ENCODE results near the gene ADAM19. TPM values are rescaled to one million over a fixed set of nuclear protein-coding genes. Genes with fewer than 3 reads are reported as not detected.

Gene ADAM19
- total and polyA plus RNA-seq, 2 of the 4 experiments (the other 2 are of a cell fraction), result 35.5 to 49.2 TPM

DNA sequence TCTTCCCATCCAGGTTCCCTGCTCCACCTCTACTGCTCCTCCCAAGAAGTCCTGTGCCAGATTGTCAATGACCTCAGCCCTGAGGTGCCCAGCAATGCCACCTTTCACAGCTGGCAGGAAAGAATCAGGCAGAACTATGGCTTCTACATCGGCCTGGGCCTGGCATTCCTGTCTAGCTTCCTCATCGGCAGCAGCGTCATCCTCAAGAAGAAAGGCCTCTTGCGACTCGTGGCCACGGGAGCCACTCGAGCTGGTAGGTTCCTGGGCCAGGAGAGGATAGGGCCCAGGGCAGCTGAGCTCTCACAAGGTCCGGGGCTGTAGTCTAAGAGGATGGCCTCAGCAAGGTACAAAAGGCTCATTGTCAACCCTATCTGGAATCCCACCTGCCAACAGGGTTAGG lies 112.5 kb downstream of the ADAM19 start:
- Histone ChIP-seq H3K18ac (ENCODE audit: low read depth, low read length) (no peak overlapping the region), H2BK15ac (ENCODE audit: low read depth, low read length) (no peak overlapping the region), H3K79me1 (ENCODE audit: low read depth in 1 of 2, low read length in 2 of 2) (no peaks in the 10 kb centered on the region), H3K4me3 (ENCODE audit: insufficient read depth, low read depth, low read length) (no peak overlapping the region), H3K9ac (ENCODE audit: low read depth, low read length) (no peak overlapping the region), H3K23ac (ENCODE audit: low read depth, low read length) (no peak overlapping the region), H2AFZ (replicated peaks; ENCODE audit: low read length, poor library complexity) (no peak overlapping the region), H3K56ac (ENCODE audit: extremely low read depth, insufficient read depth, low read length) (no peak overlapping the region), H2BK5ac (ENCODE audit: low read depth, low read length, poor library complexity, severe bottlenecking) (no peak overlapping the region), H2AK9ac (replicated peaks; ENCODE audit: low read depth, low read length, poor library complexity) (no peak overlapping the region), H3K4me1 (ENCODE audit: control insufficient read depth, insufficient read depth, low read length) (peaks cover 10% of the 10 kb centered on the region), H4K91ac (ENCODE audit: insufficient read depth, low read depth, low read length) (peak overlapping the region; percentile 45; the same call in 1 of the 2 replicates), H3K27ac (ENCODE audit: insufficient read depth, low read length) (no peak overlapping the region), H2BK120ac (ENCODE audit: low read depth, low read length) (peak overlapping the region; percentile 55; the same call in 1 of the 2 replicates), H3K9me3 (ENCODE audit: control insufficient read depth, insufficient read depth, low read length) (no peaks in the 10 kb centered on the region), H2AK5ac (ENCODE audit: low read depth, low read length) (peak overlapping the region; percentile 54), H2BK20ac (ENCODE audit: low read depth, low read length) (no peak overlapping the region; the same call in 1 of the 2 replicates), H3K4ac (ENCODE audit: low read depth, low read length) (peak overlapping the region; percentile 67), H3K14ac (replicated peaks; ENCODE audit: low read depth, low read length) (peak overlapping the region; percentile 67; the same call in 1 of the 2 replicates), H3K36me3 (ENCODE audit: control insufficient read depth, insufficient read depth, low read length) (no peaks in the 10 kb centered on the region), H4K5ac (ENCODE audit: low read depth, low read length) (no peak overlapping the region), H4K8ac (ENCODE audit: low read depth in 2 of 2, low read length in 2 of 2) (no peak overlapping the region), H3K27me3 (ENCODE audit: control insufficient read depth, insufficient read depth, low read length) (peaks cover 5% of the 10 kb centered on the region; the same call in 1 of the 2 replicates), H3K9me1 (ENCODE audit: insufficient read depth, low read length) (peaks cover 25% of the 10 kb centered on the region), H4K20me1 (ENCODE audit: insufficient read depth, low read length) (no peaks in the 10 kb centered on the region), H3K4me2 (ENCODE audit: low read depth, low read length) (no peak overlapping the region)
- dilution Hi-C loops (cut with HindIII; ENCODE audit: low sequenced_read_pairs, unreplicated experiment), result no loop called here
- no peak for ATAC-seq (ENCODE audit: low read depth)
- POLR2A ChIA-PET (ENCODE audit: unreplicated experiment), result no interaction called here
- in situ Hi-C loops (cut with MboI; ENCODE audit: low sequenced_read_pairs), result no loop called here
- no TSS peak for BruUV-seq (replicated peaks)
- no peak for DNase-seq
- intact Hi-C loops (cut with micrococcal nuclease), result loop anchor here (5.0 kb wide), 1 partner anchor 76 kb away; no protein-coding TSS in a partner anchor
- 92% methylated on average over 6 of the region's 8 CpGs; no CpG with 5 or more reads in 1 of the 2 experiments for WGBS, 2 experiments (ENCODE audit: extremely low coverage in 2 of 2, insufficient read length in 1 of 2)
- CTCF ChIA-PET, result interaction anchor here (0.6 kb wide), 1 partner anchor 135 kb away, joined by 3 read pairs; no protein-coding TSS in a partner anchor
- no peak for TF ChIP-seq CHD1 (IDR thresholded peaks at IDR 0.05; ENCODE audit: low read depth, low read length)
- no peak for TF ChIP-seq MAZ (IDR thresholded peaks at IDR 0.05; ENCODE audit: borderline replicate concordance, low read depth, low read length)
- TF ChIP-seq RCOR1 (IDR thresholded peaks at IDR 0.05; ENCODE audit: insufficient replicate concordance, low read length), result no peak
- no peak for TF ChIP-seq SMC3 (IDR thresholded peaks at IDR 0.05; ENCODE audit: low read depth, low read length)
- TF ChIP-seq, protein P1, sequence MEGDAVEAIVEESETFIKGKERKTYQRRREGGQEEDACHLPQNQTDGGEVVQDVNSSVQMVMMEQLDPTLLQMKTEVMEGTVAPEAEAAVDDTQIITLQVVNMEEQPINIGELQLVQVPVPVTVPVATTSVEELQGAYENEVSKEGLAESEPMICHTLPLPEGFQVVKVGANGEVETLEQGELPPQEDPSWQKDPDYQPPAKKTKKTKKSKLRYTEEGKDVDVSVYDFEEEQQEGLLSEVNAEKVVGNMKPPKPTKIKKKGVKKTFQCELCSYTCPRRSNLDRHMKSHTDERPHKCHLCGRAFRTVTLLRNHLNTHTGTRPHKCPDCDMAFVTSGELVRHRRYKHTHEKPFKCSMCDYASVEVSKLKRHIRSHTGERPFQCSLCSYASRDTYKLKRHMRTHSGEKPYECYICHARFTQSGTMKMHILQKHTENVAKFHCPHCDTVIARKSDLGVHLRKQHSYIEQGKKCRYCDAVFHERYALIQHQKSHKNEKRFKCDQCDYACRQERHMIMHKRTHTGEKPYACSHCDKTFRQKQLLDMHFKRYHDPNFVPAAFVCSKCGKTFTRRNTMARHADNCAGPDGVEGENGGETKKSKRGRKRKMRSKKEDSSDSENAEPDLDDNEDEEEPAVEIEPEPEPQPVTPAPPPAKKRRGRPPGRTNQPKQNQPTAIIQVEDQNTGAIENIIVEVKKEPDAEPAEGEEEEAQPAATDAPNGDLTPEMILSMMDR (conservative IDR thresholded peaks at IDR 0.05; ENCODE audit: low read depth, low read length), result no peak
- TF ChIP-seq FOS (IDR thresholded peaks at IDR 0.05; ENCODE audit: low read depth, low read length), result no peak
- no peak for TF ChIP-seq POLR2A (IDR thresholded peaks at IDR 0.05; ENCODE audit: low read depth, low read length)
- no peak for TF ChIP-seq NFE2L2 (IDR thresholded peaks at IDR 0.05; ENCODE audit: low read depth, low read length)
